H4 (cell line): Measurements from ENCODE around the gene AUTS2. TPM values are rescaled to one million over a fixed set of nuclear protein-coding genes. Genes with fewer than 3 reads are reported as not detected.

Experiments
- DNase-seq: peaks from one replicate; pipeline ENCODE4 v3.0.0-alpha.2; 2015; ENCODE audit warnings: low spot score
- total RNA-seq: library from RNA; depleted of rRNA; stranded (reverse); fragments of >200 nt; shearing (Covaris generic); gene quantifications from 2 replicates; pipeline ENCODE4 v1.2.3, GENCODE V29; 2014

The AUTS2 gene
- total RNA-seq, 1 experiment from 2014 or later, result 4.1 TPM

DNA sequence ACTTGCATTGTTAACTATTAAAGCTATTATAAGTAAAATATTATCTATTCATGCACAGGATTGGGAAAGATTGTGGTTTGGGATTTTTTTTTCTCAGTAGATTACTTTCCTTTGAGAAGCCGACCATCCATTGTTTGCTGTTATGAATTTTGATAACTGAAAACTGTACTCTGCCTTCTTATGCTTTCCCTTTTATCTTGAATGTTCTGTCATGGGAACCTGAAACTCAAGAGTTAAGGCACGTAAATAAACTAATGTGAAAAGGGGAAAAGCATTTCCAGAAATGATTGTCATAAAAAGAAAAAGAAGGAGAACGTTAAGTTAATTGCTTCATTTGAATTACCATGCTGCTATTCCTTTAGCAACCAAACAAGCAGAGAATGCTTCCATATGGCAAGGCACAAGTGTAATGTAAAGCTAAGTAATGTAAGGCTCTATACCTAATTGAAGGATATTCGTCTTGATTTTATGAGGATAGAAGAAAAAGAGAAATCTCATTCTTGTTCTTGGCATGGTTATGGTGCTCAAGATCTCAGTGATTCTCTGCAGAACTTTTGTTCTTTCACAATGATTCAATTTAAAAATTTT lies 370.8 kb downstream of the AUTS2 start:
- no peak for DNase-seq

DNA sequence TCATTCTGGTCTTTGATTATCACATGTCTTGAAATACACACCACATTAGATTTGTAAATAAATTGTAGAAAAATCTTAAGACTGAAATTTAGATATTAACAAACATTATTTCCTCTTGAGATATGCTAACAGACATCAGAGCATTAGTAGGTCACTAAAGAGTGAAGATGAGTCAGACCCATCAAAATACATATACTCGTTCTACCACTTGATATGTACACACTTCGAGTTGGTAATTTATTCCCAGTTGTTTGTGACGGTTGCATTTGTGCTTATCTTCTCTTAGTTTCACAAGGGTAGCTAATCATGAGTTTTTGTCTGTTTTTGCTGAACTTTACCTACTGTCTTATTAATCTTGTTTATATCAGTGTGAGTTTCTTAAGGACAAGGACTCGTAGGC lies 383.4 kb downstream of the AUTS2 start:
- no peak for DNase-seq

DNA sequence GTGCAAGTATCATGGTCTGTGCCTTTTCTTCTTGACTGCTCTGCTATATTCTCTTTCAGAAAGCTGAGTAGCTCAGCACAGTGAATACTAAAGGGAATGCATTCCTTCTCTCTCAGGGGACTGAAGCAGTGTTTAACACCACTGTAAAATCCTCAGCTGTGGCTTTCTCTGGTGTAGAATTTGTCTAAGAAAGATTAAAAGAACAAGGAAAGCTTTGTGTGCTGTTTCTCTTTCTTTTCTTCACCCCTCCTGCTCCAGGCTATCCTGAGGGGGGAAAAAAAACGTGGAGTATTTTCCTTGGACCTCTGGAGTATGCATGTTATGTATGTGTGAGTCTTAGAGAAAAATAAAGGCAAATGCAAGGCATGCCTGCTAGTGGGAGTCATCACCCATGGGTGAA lies 383.9 kb downstream of the AUTS2 start:
- DNase-seq, result no peak

DNA sequence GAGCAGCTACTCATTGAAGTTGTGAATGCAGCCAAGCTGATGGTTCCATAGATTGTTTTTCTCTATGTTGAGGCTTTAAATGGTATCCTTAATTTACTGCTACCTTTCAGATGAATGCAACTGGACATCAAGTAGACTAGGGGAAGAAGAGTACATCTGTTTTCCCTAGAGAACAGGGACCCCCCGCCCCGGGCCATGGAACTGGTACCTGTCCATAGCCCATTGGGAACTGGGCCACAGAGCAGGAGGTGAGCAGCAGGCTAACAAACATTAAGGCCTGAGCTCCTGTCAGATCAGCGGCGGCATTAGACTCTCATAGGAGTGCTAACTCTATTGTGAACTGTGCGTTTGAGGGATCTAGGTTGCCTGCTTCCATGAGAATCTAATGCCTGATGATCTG lies 391.3 kb downstream of the AUTS2 start:
- DNase-seq, result no peak

DNA sequence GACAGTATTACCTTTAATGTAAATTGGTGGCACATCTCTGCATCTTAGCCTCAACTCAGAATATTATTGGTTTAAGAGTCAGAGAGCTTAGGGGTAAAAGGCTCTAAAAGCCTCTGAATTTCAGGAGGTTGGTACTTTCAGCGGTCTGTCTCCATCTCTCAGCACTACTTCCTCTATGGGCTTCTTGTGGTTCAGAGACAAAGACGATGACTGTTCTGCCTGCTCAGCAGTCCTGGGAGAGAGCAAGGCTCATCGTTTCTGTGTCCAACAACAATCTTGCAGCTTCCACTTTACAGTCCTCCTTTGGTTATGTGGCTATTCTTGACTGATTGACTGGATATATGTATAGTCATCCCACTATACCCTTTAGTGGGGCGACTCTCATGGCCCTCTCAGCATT lies 394.7 kb downstream of the AUTS2 start:
- no peak for DNase-seq

DNA sequence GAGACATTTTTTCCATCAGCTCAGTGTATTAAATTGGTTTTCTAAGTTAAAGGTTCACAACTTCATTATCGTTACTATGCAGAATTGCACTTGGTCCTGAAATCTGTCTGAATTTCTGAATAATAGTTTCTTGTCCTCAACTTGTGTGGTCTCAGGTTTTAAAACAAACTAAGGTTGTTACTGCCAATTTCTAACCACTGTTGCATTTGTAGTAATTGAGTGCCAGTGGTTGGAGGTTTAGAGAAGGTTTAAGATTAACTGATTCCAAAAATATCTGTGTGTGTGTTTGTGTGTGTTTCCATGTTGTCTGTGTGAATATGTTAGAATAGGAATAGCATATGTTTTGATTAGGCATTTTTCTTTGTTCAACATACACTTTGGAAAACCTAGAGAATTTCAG lies 395.9 kb downstream of the AUTS2 start:
- peak; percentile 46 for DNase-seq

DNA sequence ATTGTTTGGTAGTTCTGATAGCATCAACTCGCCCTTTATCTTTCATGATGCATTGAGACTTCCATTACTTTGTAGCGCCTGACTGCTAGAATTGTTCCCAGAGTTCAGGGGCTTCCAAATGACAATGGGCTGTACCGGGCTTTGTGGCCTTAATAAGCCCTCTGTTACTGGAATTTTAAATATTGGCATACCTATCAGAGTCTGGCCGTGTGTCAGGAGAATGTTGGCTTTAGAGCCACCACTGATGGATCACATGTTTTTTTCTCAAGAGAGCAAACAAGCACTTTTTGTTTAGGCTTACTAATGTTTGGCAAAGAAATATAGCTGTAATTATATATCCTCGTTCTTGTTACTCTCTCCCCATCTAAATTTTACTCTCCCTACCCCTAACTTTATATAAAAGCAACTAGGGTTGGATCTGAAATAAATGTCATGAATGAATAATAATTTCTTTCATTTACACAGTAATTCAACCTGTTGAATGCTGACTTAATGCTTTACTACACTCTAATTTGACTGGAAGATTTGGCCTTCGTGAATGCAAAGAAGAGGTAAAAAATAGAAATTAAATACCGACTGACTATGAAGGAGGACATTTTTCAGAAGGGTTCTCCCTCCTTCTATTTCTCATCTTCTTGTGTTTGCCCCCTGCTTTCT lies 396.7 kb downstream of the AUTS2 start:
- DNase-seq, result no peak

DNA sequence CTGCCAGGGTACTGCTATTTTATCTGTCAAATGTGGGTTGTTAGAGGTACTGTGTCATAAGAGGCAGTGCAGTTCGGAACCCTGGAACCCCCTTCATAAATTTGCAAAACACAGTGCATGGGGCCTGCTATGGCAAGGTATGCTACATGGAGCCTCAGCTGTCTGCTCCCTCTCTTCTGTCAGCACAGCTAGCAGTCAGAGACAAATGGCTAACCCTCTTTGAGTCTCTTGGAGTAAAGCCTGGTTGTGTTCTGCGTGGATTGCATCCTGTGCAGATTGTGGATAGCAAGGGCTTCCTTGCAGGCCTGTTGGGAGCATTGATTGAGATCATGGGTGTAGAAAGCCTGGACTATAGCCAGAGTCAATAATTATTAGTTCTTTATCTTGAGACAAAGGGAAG lies 397.8 kb downstream of the AUTS2 start:
- DNase-seq, result no peak

DNA sequence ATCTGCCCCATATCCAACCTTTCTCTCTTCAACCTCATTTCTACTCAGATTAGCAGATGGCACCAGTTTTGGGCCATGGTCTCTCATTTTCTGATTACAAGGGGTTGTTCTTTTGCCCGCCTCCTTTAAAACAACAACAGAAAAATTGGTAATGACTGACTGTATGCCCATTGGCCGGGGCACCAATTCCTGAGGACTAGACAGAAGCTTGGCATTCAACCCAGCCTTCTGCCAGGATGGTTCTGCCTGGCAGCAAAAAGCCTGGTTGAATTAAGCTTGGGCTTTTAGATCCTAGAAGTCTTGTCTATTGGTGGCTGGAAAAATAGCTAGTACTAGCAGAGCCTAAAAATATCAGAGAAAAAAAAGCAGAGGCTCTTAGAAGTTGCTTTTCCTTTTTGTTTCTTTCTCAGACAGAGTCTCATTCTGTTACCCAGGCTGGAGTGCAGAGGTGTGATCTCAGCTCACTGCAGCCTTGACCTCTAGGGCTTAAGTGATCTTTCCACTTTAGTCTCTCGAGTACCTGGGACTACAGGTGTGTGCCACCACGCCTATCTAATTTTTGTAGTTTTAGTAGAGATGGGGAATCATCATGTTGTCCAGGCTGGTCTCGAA lies 402.6 kb downstream of the AUTS2 start:
- DNase-seq, result no peak

DNA sequence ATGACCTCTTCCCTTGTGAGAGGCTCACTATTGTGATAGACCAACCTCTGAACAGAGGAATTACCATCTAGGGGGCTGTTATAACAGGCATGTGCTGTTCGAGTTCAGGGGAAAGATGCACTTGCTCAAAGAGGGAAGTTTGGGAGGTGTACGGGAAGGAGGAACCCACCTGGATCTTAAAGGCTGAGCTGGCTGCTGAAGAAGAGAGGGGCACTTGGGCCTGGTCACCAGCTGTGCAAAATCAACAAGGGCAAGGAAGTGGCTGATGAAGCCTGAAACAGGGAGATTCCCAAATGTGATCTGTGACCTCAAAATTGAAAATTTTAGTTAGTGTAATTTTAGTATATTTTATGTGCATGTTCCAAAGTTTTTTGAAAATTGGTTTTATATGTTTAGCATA lies 407.2 kb downstream of the AUTS2 start:
- DNase-seq, result no peak

DNA sequence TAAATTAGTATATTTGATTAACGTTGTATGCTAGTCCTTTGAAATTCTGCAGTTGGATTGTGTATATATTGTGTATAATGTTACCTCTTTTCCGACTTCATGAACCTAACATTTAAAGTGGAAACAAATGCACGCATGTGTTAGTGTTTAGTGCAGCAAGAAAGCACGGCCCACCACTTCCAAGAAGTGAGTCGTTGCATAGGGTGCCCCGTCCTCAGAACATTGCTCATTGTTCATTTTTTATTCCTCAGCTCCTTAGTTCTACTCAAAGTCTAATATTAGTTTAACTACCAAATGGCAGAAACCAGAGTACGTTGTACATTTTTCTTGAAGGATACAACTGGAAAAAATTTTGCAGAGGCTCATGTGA lies 407.6 kb downstream of the AUTS2 start:
- DNase-seq, result no peak

DNA sequence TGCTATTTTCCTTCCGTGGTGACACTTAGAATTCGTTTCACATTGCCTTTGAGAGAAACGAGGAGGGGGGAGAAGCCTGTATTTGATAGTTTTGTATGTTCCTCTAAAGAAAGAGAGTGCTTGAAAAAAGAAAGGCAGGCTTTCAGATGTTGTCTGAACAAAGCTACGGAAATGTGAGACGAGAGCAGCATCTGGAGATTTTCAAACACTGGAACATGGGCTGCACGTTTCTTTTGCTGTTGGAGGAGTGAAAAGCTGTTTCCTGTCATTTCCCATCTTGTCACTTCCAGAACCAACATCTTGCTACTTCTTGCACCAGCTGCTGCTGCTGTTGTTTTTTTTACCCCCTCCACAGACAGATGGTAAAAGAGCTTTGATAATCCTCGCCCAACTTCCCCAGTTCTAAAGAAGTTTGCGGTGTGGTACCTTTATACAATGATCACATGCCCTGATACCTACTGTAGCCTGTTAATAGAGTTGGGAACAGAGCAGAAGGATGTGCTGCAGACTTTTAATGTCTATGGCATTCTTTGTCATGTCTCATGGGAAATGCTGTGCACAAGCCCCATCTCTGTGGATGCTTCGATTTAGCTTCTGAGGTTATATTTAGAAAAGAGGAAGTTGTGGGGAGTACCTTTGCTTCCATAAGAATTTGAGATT lies 408.1 kb downstream of the AUTS2 start:
- peak; percentile 14 for DNase-seq

DNA sequence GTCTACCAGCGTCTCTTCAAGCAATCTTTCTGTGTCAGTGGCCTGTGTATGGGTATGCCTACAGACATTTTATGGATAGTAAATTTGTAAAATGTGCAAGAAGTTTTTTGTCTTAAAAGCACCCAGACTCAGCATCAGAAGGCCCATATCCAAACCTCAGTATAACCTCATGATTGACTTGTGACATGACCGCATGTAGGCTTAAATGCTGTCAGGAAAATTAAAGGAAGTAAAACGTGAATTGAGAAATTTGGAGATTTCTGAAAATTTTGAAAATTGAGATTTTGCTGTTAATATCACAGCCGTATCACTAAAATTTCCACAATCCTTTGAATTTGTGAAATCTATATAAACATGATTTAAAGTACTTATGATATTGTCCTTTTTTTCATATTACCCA lies 410.2 kb downstream of the AUTS2 start:
- DNase-seq, result no peak

DNA sequence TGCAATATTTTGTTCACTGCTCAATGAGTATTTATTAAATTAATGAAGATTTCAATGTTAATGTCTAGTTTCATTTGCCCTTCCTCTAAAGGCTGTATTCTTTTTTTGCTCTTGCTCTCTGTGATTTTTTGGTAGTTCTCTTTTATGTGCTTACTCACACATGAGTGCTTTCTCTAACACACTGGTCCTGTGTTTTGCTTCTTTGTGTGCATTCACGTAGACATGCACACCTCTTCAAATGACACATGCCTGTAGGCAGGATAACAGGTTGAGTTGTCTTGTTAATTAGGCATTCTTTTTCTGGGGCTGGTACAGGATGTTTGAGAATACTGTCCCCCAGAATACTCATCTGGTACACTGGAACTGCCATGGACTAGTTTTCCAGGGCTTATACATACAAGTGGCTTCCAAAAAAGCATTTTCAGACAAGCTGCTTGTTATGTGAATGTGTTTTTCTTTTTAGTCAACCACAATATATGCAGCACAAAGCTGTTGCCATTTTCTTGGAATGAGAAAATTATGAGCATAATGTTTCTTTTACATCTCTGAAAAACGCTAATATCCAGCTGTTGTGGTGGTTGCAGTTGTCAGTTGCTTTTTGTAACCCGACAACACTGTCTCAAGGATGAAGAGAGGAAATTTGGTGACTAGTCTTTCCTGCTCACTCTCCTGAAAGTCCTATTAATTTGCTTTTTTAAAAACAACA lies 416.4 kb downstream of the AUTS2 start:
- DNase-seq, result no peak

DNA sequence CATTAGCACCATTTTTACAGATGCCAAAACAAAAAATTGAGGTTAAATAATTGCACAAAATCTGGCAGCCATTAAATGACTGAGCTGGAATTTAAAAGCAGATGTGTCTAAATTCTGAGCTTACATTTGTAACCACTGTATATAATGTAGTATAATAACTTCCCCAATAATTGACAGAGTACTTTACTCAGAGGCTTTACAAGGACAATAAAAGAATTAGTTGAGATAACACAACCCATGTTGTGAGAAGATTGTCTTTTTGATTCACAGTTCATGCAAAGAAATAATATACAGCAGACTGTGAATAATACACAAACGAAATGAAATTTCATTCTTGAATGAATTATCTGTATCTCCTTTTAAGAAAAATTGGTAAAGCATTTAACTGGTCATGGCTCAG lies 417.1 kb downstream of the AUTS2 start:
- DNase-seq, result no peak

DNA sequence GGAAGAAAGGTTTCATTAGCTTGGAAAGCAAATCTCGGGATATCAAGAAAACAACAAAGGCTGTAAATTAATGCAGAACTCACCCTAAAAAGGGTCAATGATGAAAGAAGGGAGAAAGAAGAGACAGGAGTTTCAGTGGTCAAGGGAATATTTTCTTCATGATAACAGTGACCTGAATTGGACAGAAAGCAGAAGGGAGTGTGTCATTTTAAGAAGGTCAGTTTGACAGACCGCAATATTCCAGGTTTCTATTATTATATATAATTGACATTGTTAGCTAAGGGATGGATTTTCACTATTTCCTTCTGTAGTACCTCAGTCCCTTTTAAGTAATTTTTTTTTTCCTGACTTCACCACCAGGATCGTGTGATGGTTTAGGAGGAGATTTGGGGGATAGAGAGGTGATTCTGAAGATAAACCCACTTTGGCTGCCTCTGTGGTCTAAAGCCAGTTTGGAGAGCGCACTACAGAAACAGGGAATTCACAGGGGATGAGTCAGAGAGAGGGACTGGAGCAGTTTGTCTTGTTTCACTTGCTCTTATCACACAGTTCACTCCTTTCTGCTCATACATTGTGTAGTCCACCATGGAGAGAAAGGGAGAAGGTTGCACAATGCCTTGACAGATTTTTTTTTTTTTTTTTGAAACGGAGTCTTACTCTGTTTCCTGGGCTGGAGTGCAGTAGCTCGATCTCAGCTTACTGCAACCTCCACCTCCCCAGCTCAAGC lies 417.9 kb downstream of the AUTS2 start:
- DNase-seq, result peak; percentile 77

DNA sequence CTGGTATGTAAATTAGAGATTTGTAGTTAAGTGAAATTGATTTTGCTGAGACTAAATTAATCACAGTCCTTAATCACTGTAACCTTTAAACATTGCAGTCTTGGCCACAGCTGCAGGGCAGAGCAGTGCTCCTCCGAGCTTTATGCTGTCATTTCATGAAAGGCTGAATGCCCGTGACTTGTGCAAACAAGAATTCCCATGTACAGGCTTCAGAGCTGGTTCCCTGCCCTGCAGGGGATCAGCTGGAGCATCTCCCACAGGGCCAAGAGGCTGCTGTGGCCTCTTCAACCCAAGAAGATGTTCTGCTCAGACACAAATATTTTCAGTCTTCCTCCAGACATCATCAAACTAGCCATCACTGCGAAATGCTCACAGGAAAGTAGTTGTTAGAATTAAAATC lies 419.1 kb downstream of the AUTS2 start:
- no peak for DNase-seq

DNA sequence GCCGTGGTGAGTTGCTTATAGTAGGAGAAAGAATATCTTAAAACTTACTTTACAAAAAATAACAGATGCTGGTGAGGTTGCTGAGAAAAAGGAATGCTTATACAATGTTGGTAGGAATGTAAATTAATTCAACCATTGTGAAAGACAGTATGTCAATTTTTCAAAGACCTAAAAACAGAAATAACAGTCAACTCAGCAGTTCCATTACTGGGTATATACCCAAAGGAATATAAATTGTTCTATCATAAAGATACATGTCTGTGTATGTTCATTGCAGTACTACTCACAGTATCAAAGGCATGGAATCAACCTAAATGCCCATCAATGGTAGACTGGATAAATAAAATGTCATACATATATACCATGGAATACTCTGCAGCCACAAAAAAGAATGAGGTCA lies 420.4 kb downstream of the AUTS2 start:
- DNase-seq, result no peak

DNA sequence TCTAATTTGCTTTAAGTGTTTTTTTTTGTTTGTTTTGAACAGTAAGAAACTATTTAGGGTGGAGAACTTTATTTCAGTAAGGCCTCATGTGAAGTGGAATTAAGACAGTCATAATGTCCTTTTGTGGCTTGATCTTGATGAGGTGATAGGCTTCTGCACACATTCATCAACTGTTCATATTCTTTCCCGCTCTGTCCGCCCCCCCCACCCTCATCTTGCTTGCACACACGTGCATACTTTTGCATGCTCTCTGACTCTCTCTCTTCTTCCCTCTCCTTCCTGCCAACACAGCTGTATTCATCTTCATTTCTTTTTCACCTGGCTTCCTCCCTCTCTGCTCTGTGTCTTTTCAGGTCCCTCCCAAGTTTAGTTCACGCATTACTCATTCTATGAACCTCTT lies 429.6 kb downstream of the AUTS2 start:
- DNase-seq, result no peak

DNA sequence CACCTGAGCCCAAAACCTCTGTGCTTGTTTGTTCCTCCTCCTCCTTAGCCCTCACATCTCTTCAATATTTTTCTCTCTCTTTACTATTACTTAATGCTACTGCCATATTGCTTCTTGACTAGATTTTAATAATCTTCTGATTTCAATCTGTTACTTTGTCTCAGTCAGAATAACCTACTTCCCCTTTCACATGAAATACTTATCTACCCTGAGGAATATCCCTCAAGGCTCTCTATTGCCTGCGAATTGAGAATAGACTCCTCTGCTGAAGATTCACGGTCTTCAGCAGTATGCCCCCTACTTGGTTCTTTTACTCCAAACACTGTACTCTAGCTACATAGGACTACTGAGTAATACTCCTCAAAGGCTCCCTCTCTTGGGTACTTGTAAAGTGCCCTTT lies 430.3 kb downstream of the AUTS2 start:
- no peak for DNase-seq

DNA sequence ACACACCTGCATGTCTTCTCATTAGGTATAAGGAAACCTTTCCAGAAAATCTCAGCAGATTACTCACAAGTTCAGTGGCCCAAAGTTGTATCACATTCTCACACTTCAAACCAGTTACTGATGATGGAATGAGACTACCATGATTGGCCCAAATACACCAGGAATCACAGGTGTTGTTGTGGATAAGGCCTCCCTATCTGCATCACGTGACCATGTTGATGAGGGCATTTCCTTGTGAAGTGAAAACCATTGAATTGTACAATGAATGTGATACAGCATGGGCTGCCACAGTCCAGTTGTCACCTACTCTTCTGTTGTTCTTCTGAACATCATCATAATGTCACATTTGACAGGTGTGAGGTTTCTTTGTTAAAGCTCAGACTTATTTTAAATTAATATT lies 431.7 kb downstream of the AUTS2 start:
- DNase-seq, result no peak

DNA sequence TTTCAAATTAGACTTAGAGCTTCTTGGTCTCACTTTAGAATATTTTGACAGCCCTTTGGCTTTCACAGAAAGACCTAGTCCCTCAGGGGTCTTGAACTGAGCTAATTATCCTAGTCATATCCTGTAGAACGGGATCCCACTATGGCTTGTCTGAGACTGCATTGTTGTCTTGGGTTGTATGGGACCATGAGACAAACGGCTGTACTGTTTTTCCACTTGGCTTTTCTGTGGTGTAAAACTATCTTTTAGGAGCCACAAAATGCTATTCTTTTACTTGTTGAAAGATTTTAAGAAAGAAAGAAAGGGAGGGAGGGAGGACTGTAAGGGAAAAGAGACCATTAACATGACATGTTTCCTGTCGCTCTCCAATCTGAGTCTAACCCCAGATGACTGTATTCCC lies 432.5 kb downstream of the AUTS2 start:
- no peak for DNase-seq
